HG03378 (cell line): ENCODE data around the gene BTD.
A peak's percentile ranks its signal among the peaks of the same experiment; 100 is the strongest.

Source experiments
- ATAC-seq: cut with Tn5 transposase; IDR thresholded peaks from one replicate; pipeline ENCODE4 v1.9.1; 2021; ENCODE audit warnings: mild to moderate bottlenecking, moderate library complexity; ENCODE audit not compliant: unreplicated experiment

The BTD gene

DNA sequence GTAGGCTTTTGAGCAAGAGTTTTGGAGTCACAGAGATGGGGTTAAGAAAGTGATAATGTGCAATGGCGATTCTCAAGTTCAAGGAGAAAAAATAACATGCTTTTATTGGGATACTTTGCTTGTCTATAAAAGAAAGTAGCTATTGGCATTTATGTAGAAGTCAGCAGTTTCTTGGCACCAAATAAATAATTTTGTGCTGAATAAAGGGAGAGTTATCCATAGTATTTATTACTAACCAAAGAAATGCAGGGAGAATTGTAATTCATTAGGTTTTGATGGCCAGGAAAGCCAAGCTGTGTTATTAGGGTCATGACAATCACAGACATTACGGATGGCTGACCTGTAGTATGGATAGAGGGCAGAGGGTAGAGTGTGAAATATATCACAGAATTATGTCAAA, 33.1 kb downstream of the BTD start:
- no peak for ATAC-seq

DNA sequence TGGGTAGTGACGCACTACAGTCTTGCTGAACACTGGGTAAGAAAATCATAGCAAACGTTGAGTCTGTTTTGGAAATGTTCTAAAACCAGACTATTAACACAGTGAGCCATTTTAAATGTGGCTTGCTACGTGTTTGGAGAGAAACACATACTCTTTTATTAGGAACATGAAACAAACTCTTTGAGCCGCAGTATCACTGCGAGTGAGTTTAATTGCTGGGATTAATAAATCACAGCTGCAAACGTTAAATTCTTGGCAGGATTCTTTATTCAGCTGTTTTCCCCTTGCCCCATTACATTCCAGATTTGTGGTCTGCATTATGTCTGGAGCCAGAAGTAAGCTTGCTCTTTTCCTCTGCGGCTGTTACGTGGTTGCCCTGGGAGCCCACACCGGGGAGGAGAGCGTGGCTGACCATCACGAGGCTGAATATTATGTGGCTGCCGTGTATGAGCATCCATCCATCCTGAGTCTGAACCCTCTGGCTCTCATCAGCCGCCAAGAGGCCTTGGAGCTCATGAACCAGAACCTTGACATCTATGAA, 33.6 kb downstream of the BTD start:
- ATAC-seq: no peak

DNA sequence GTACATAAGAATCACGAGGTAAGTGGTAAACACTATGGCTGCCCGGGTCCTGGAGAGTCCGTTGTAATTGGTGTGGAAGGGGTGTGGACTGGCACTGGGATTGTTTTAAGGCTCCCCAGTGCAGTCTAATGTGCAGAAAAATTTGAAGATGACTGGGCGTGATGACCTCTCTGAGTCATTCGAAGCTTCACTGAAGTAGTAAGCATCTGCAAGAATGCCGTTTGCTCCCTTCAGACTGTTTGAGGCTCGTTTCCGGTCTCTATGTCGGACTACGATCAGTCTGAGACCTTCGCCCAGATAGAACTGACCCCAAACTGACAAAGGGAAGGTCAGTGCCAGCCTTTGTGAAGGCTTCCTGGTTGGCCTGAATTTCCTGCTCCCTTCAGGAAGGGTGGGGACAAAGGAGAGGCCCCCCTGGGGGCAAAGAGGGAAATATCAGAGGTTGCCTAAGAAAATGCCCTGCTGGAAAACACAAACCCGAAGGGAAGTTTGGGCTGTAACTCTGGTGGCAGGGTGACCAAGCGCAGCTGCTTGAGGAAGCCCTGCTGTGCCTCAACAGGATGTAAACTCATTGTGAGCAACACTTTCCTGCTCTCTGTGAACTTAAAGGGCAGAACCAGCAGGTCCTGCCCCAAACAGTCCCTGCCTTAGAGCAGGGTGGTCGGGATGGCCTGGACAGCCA, 34.6 kb downstream of the BTD start:
- ATAC-seq: peak; percentile 58

DNA sequence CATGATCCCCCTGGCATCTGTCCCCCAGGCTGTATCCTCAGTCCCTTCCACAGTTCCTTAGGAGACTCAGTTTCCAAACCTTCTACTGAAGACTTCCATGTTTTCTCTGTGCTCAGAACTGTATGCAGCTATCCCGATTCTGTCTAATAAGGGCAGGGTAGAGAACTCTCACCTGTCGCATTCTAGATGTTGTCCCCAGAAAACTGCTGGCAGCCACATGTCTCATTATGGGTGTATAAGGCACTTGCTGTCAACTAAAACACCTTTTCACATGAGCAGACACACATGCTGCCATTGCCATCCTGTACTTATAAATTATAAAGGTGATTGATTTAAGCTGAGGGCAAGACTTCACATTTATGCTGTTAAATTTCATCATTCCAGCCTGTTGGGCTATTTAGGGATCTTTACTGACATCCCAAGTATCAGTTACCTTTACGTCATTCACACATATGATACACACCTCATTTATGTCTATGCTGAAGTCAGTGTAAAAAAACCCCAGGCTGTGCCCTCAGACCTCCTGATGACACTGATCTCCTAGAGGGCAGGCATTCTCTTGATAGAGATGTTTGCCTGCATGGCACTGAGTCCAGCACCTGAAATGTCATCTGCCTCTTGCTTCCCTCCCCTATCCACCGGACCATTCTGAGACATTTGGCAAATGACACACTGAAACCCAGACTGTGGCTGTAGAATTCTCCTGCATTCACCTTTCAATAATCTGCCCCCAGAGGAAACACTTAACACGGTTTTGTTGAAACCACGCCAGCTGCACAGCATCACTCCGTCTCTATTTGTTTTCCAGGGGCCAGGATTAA, 35.8 kb downstream of the BTD start:
- no peak for ATAC-seq

DNA sequence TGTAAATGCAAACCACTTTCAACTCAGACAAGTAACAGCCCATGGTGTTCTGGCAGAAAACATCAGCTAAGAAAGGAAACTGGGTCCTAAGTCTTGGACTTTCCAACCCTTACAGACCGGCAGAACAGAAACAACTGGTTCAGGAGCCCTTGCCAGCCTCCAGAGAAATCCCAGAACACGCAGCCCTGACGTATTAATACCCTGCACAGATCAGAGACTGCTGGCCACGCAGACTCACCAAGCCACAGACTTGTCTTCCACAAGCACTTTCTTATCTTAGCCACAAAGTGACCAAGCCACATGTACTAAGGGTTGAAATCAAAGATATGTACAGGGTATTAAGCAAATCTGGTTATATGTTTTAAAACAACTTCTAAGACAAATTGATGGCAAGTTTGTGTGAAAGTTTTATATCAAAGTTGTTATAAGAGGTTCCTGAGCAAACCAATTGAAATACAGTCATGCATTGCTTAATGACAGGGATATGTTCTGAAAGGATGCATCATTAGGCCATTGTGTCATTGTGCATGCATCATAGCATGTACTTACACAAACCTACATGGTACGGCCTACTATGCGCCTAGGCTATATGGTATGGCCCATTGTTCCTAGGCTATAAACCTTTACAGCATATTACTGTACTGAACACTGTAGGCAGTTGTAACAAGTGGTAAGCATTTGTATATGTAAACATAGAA, 36.8 kb downstream of the BTD start:
- ATAC-seq: no peak

DNA sequence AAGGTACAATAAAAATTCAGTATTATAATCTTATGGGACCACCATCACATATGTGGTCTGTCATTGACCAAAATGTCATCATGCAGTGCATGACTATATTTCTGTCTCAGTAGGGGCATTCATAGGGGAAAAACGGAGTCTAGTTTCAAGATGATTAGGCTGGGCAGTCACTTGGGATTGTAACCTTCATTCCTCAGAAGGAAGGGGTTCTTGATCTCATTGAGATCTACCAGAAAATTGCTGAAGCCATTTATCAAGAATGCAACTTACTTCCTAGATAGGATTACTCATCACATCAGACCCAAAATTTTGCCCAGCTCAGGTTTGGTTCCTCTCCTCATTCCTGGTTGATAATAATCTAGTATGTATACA, 37.3 kb downstream of the BTD start:
- no peak for ATAC-seq

DNA sequence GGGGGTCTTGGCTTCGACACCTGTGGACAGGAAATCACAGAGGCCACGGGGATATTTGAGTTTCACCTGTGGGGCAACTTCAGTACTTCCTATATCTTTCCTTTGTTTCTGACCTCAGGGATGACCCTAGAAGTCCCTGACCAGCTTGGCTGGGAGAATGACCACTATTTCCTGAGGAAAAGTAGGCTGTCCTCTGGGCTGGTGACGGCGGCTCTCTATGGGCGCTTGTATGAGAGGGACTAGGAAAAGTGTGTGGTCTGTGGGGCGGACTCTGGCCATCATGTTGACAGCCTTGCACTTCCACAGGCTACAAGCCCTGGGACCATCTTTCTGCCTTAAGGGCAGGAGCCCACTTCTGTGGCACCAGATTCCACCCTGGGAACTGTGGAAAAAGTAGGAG, 43.7 kb downstream of the BTD start:
- ATAC-seq: no peak

DNA sequence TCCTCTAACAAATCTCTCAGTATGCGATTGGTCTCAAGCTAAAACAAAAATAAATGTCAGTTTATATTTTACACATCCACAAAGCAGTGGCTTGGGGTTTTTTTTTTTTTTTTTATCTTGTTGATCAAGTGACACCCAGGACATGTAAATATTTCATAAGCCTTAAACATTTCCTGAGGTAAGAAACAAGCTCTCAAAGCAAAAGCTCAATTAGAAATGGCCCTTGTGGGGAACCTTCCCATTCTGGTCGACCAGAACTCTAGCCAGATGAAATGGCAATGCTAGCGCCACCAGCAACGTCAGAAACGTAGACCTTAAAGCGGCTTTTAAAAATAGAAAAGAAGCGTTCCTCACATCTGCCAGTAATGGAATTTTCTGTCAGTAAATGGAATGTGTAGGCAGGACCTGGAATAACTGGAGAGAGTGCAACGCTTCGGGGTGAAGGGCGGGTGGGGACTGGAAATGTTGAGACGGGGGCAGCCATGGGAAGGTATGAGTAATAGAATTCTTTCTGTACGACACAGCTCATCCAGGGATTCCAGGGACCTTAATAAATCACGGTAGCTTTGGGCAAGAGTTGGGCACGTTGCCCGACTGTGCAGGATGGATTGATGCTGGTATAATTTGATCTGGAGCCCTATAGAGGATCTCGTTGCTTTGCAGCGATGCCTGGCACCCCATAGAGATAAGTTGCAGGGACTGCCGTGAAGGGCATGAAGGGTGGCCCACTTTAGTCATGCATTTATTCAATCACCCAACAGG, 44.4 kb downstream of the BTD start:
- no peak for ATAC-seq

DNA sequence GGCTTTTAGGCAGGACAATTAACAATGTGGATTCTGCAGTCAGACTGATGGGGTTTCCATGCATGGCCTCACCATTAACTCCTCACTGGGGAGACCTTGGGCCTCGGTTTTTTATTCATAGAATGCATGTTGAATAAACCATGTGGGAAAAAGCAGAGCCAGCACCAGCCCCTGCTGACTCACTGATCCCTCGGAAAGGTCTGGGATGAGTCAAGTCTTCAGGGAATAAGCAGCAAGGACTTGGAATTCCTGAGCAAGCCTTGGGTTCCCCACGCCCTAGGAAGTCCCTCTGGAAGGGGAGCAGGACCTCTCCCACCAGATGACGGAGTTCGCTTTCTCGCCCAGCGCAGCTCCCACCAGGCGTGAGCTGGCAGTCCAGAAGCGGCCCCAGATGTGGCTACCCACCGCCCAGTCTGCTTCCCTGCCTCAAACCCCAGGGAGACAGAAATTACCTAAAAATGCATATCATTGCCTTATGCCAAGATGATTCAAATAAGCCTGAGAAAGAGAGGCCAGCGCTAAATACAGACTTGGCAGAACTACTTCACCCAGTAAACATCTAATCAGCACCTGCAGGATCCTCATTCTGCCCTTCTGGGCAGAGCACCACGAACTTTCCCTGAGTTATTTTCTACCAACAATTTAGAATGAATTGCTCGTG, 45.4 kb downstream of the BTD start:
- peak; percentile 15 for ATAC-seq

DNA sequence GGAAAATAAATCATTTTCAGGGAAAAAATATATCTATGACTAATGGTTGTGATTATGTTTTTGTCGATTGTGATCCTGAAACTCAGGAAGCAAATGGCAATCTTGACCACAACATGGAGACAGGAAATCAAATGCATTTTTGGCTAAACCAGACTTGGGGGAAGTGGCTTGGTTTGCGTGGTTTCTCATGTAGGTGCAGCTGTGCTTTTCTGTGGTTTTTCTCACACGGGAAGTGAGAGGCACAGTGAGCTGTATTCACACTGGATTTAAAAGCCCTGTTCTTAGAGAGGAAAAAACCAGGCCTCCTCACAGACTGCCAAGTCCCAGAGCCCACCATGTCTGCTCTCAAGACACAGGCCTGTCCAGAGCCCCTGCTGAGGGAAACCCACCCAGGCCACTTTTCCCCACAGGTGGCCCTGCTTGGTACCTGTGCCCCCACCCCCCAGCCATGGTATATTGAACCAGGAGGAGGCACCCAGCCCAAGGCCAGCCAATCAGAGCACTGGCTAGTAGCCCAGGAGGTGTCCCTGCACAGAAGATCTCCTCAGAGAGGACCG, 46.1 kb downstream of the BTD start:
- peak; percentile 91 for ATAC-seq

DNA sequence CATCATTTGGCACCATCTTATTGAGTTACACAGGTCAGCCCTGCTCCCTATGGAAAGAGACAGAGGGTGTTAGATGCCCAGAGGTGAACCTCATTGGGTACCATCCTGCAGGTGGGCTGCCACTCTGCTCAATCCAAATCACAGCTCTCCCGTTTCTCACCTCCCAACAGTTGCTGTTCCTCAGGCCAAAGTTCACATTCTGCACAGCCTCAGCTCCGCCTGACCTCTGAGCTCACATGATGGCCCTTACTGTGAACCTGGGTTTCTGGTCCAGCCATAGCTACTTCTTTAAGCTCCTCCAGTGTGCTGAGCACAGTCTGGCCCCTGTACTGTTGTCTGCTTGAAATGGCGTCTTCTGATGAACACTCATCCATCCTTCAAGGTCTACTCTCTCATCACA, 47.8 kb downstream of the BTD start:
- no peak for ATAC-seq

DNA sequence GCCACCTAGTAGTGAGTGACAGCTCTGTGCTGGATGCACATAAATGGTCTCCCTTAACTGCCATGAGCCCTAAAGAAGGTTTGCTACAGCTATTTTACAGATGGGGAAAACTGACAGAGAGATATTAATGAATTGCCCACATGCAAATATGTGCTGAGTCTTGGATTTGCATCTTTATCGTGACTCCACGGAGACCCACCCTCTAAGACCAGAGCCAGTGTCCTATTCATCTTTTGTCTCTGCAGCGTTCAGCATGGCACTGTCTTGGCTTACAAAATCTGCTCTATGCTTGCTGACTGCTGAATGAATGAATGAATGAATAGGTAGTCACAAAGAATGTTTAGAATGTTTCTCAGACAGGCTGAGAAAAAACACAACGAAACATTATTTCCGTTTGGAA, 48.3 kb downstream of the BTD start:
- no peak for ATAC-seq

DNA sequence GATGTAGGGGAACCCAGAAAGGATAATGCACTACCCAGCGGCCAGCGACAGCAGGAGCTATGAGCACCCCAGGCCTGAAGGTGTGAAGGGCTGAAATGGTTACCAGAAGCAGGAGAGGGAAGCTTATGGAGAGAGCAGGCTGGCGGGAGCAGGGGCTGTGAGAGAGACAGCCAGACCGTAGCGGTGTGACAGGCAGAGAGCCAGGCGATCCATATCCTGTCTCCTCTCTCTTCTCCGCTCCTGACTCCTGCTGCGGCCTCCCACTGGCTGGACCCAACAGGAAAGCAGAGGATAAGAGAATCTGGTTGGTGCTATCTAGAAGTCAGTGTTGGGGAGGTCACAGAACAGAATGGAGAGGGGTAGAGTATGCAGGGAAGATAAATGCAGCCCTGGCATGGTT, 49.9 kb downstream of the BTD start:
- ATAC-seq: no peak

DNA sequence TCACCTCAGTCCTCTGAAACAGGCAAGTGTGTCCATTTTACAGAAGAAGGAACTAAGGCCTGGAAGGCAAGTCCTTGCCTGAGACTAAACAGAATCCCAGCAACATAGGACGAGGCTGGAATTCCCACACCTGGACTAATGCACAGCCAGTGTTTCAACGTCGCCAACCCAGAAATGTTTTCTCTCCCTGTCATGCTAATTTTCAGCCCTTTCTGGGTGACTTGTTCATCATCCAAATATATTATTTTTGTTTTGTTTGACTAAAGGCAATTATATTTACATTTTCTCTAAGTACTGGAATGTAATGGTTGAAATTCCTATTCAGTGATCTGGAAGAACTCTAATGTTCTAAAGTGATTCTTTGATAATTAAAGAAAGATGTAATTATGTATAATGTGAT, 51.8 kb downstream of the BTD start:
- no peak for ATAC-seq

DNA sequence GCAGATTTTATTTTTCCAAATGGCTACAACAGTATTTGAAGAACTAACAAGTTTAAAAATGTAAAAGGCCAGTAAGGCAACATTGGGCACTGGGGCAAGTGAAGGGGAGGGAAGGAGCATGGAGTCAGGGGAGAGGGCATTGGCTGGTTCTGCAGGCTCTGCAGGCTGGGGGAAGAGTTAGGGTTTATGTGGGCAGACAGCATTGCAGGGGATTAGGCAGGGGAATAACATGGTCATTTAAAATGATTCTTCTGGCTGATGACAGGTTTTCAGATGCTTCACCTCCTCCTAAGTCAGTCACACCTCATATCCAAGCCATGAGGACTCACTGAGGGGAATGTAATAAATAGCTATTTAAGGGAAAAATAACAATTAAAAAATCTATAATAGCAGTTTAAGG, 52.6 kb downstream of the BTD start:
- no peak for ATAC-seq

DNA sequence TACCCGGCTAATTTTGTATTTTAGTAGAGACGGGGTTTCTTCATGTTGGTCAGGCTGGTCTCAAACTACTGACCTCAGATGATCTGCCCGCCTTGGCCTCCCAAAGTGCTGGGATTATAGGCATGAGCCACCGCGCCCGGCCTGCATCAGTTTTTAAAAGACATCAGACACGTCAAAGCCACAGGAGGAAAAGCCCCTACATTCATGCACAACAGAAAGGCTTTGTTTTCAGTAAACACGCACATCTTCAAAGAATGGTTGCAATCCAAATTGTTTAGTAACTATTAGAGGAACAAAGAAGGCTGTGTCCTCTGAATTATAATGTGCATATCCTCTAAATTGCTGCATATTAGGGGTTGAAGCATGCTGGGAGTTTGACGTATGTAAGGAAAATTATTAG, 53.3 kb downstream of the BTD start:
- ATAC-seq: no peak

DNA sequence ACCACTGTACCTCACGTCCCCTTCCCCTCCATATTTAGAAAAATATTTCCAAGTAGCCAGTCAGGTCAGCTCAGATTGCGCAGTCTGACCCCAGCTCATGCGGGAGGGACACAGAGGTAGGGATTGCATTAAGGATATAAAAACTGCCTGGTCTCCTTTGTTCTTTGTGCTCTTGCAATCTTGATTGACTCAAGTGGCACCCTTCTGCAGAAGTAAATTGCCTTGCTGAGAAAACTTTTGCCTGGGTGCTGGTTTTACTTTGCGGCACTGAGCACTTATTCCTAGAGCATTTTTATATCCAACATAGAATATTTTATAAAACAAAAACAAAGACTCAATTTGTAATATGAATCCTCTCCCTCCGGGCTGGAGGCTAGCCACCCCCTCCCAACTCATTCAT, 54.8 kb downstream of the BTD start:
- no peak for ATAC-seq

DNA sequence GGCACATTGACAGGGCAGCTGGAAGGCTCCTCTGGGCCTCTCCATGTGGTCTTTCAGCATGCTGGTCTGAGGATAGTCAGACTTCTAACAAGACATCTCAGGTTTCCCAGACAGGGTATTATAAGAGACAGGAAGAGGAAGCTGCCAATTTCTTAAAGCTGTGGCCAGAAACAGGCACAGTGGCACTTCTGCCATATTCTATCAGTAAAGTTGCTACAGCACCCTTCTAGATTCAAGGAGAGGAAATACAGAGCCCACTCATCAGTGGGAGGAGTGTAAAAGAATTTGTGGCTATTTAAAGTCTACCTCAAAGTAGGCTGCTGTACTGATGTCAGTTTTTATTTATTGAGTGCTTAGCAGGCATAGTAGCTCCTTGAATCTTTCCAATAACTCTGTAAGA, 55.5 kb downstream of the BTD start:
- ATAC-seq: no peak

DNA sequence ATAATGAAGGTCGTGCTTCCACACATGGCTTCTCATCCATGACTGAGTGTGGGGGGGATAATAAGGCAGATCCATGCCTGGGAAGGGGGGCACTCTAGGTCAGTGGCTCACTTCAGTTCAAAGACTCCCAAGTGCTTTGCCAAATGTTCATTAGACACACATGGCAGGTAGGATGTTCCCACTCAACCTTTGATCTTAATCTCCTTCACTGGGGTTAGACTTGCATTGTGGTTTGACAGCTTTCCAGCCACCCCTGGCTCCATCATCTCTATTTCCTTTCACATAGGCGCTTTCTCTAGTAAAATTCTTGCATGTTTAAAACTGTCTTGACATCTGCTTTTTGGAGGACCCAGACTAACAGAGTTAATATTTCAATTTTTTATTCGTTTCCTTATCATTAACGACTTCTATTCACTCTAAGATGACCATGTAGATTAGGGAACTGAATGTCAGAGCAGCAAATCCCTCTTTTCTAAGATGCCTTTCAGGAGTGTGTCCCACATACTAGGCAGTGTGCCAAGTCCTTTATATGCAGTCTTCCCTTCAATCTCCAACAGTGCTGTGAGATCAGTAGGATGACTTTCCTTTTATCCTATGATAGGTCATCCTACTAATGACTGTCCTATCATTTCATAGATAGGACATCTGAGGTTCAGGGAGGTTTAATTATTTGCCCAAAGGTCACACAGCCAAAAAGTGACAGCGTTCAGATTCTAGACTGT, 57.9 kb downstream of the BTD start:
- no peak for ATAC-seq
